GM12878 (cell line): ENCODE data around the gene BICDL2. TPM values are rescaled to one million over a fixed set of nuclear protein-coding genes. Genes with fewer than 3 reads are reported as not detected.
"Not testable (repeated sequence)": the region's sequence is repeated elsewhere in the genome, so short reads cannot be mapped to it uniquely, and the experiment has no call there.

Source experiments
- ATAC-seq: fragments of 200-7000 bp; cut with Tn5 transposase; 3 replicates; pipeline ENCODE4 v1.9.1; 2020; ENCODE audit warnings: mild to moderate bottlenecking, moderate library complexity
- BruUV-seq: library from RNA; stranded (reverse); fragments of 400-500 nt; replicated peaks from 2 replicates; lab custom pipeline; 2021; lab: Mats Ljungman, UMichigan
- CTCF ChIA-PET: fragments of 300-600 bp; sonication (Branson Sonifier 250); formaldehyde crosslinking; extraction: SDS; loops from one replicate; lab custom pipeline; 2021; ENCODE audit warnings: inconsistent platforms; lab: Yijun Ruan, JAX
- POLR2A ChIA-PET: fragments of 350-600 bp; formaldehyde crosslinking; extraction: SDS; loops from one replicate; lab custom pipeline; 2021; ENCODE audit warnings: inconsistent platforms; lab: Charles Lee
- RAD21 ChIA-PET: fragments of 300-600 bp; sonication (Branson Sonifier 250); formaldehyde crosslinking; loops from one replicate; lab custom pipeline; 2023; ENCODE audit warnings: antibody characterized with exemption; ENCODE audit not compliant: unreplicated experiment; lab: Charles Lee
- SMC1A ChIA-PET: fragments of 300-600 bp; sonication (Branson Sonifier 250); formaldehyde crosslinking; loops from one replicate; lab custom pipeline; 2023; ENCODE audit not compliant: unreplicated experiment, uncharacterized antibody; lab: Charles Lee
- DNase-seq: peaks from one replicate; pipeline ENCODE4 v3.0.0-alpha.2; 2011; ENCODE audit warnings: low read depth, low spot score
- FAIRE-seq: peaks from 3 replicates; lab custom pipeline; 2011; peaks lifted over from hg19 to GRCh38; lab: Jason Lieb, UNC
- H2AFZ ChIP-seq: 2 replicates; pipeline ENCODE4 v1.6.0; 2011; ENCODE audit warnings: low read depth, low read length, control low read depth; ENCODE audit not compliant: control insufficient read depth
- H3K27ac ChIP-seq: 2 replicates; pipeline ENCODE4 v1.5.1; 2011; ENCODE audit warnings: control low read depth; ENCODE audit not compliant: control insufficient read depth, insufficient read depth
- H3K27me3 ChIP-seq, 2 experiments: replicated peaks in 1 of 2; 2 replicates each; pipeline versions ENCODE4 v1.6.0 to v1.6.1; 2011; ENCODE audit warnings: low read length in 1 of 2; ENCODE audit not compliant: control insufficient read depth in 2 of 2, insufficient read depth in 2 of 2
- H3K36me3 ChIP-seq, 2 experiments: 2 replicates each; pipeline ENCODE4 v1.5.1; 2011; ENCODE audit warnings: low read length in 1 of 2; ENCODE audit not compliant: control insufficient read depth in 2 of 2, insufficient read depth in 2 of 2
- H3K4me1 ChIP-seq: 2 replicates; pipeline ENCODE4 v1.6.1; 2011; ENCODE audit warnings: mild to moderate bottlenecking, low read length, moderate library complexity, mixed read lengths; ENCODE audit not compliant: control insufficient read depth, insufficient read depth
- H3K4me2 ChIP-seq: 2 replicates; pipeline ENCODE4 v1.6.0; 2011; ENCODE audit warnings: control low read depth; ENCODE audit not compliant: control insufficient read depth, insufficient read depth
- H3K4me3 ChIP-seq: fragments of 200-600 bp; sonication (generic); 2 replicates; pipeline ENCODE4 v1.5.1; 2016
- H3K79me2 ChIP-seq: 2 replicates; pipeline ENCODE4 v1.6.0; 2011; ENCODE audit warnings: low read length; ENCODE audit not compliant: control insufficient read depth, insufficient read depth
- H3K9ac ChIP-seq: 2 replicates; pipeline ENCODE4 v1.8.0; 2011; ENCODE audit warnings: low read length, control low read depth, mixed read lengths; ENCODE audit not compliant: control insufficient read depth, insufficient read depth
- H3K9me3 ChIP-seq: replicated peaks from 3 replicates; pipeline ENCODE4 v1.5.1; 2011; ENCODE audit warnings: mild to moderate bottlenecking, low read length; ENCODE audit not compliant: control insufficient read depth, insufficient read depth
- H4K20me1 ChIP-seq: 2 replicates; pipeline ENCODE4 v1.6.0; 2011; ENCODE audit not compliant: control insufficient read depth, insufficient read depth
- ASH2L ChIP-seq: fragments of 300-600, 200-600 bp; sonication (generic); IDR thresholded peaks from 2 replicates; pipeline ENCODE4 v1.6.1; 2017; ENCODE audit warnings: low read depth, mild to moderate bottlenecking, borderline replicate concordance
- CREM ChIP-seq: IDR thresholded peaks from 2 replicates; pipeline ENCODE4 v1.6.1; 2014; ENCODE audit warnings: antibody characterized with exemption, low read depth
- ESRRA ChIP-seq: IDR thresholded peaks from 2 replicates; pipeline ENCODE4 v1.6.1; 2012; ENCODE audit warnings: mild to moderate bottlenecking, low read length, improper control_type of control experiment
- MTA2 ChIP-seq: fragments of 450-650 bp; IDR thresholded peaks from 2 replicates; pipeline ENCODE4 v1.6.1; 2016; ENCODE audit warnings: low read depth, mild to moderate bottlenecking, moderate library complexity
- NBN ChIP-seq: fragments of 450-650 bp; IDR thresholded peaks from 2 replicates; pipeline ENCODE4 v1.6.1; 2016
- NFYB ChIP-seq: IDR thresholded peaks from 2 replicates; pipeline ENCODE4 v1.6.1; 2011; ENCODE audit warnings: low read depth, mild to moderate bottlenecking, low read length, improper control_type of control experiment, moderate library complexity; ENCODE audit not compliant: insufficient read depth
- RELA ChIP-seq: fragments of 450-650 bp; IDR thresholded peaks from 2 replicates; pipeline ENCODE4 v1.8.0; 2014; ENCODE audit warnings: borderline replicate concordance; ENCODE audit not compliant: partially characterized antibody
- RUNX3 ChIP-seq: IDR thresholded peaks from 2 replicates; pipeline ENCODE4 v1.6.1; 2012; ENCODE audit warnings: low read length, inconsistent platforms
- SP1 ChIP-seq: IDR thresholded peaks from one replicate; pipeline ENCODE4 v1.6.1; 2011; ENCODE audit warnings: low read depth, low read length
- WGBS: methylation state at CpG from one replicate; pipeline ENCODE4 v1.1.6; 2016; ENCODE audit warnings: low lambda C conversion rate; ENCODE audit not compliant: insufficient replicate concordance, insufficient coverage; ENCODE audit errors: missing lambda C conversion rate; 5-methylcytosine and 5-hydroxymethylcytosine counted together
- in situ Hi-C: fragments of 300-500 bp; cut with MboI; formaldehyde crosslinking; loops from 9 replicates; pipeline ENCODE4 v1.14.3; 2018; ENCODE audit warnings: mixed read lengths
- intact Hi-C: fragments of 100-400 bp; cut with micrococcal nuclease; formaldehyde crosslinking; loops from one replicate; pipeline ENCODE4 v1.14.2; 2022; ENCODE audit not compliant: unreplicated experiment
- polyA plus RNA-seq, 11 experiments: library from polyadenylated mRNA; depleted of rRNA in 4 of 11; unstranded in 6 of 11; stranded (reverse) in 5 of 11; fragments of >200 nt; fragmentation: Nextera tagmentation in 4 of 11; fragmentation: Illumina TruSeq in 1 of 11; extraction: Ambion mirVana in 4 of 11; extraction: Trizol in 1 of 11; gene quantifications; 1 replicate in 1 of 11; 2 replicates in 10 of 11; pipeline versions ENCODE4 v1.2.1 to v1.2.3, GENCODE V29; 2011 to 2016; ENCODE audit warnings: inconsistent platforms in 2 of 11, missing spikeins in 2 of 11, low read depth in 1 of 11
- total RNA-seq, 4 experiments: library from RNA; depleted of rRNA in 3 of 4; stranded (reverse); fragments of >200 nt in 3 of 4; fragmentation: Illumina TruSeq in 1 of 4; extraction: Trizol in 1 of 4; gene quantifications; 2 replicates each; pipeline versions ENCODE4 v1.2.1 to v1.2.3, GENCODE V29; 2013 to 2021
- TF ChIP-seq, protein P1 (sequence below): fragments of 450-650 bp; IDR thresholded peaks from 2 replicates; pipeline ENCODE4 v1.6.1; 2018; ENCODE audit warnings: mild to moderate bottlenecking, low read depth, moderate library complexity; ENCODE audit not compliant: partially characterized antibody
- TF ChIP-seq, protein P2 (sequence below): IDR thresholded peaks from 2 replicates; pipeline ENCODE4 v1.6.1; 2011; ENCODE audit warnings: low read depth, mild to moderate bottlenecking, low read length, moderate library complexity, borderline replicate concordance; ENCODE audit errors: extremely low read depth

Gene BICDL2
- total and polyA plus RNA-seq, 10 of the 15 experiments (the other 5 are each of a cell fraction or from before 2014, with no cell fraction given): not detected

DNA sequence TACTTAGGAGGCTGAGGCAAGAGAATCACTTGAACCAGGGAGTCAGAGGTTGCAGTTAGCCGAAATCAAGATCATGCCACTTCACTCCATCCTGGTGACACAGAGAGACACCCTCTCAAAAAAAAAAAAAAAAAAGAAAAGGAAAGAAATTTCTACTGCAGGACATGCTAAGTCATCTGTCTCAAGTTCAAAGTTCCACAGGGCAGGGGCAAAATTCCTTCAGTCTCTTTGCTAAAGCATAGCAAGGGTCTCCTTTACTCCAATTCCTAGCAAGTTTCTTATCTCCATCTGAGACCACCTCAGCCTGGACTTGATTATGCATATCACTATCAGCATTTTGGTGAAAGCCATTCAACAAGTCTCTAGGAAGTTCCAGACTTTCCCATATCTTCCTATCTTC, 47.7 kb upstream of the BICDL2 start:
- Histone ChIP-seq H3K9me3 (peaks cover 4% of the 10 kb centered on the region; the same call in 1 of the 3 replicates), H3K4me3 (no peak overlapping the region), H3K4me2 (no peak overlapping the region), H3K27me3 (no peaks in the 10 kb centered on the region), H3K36me3 (no peaks in the 10 kb centered on the region), H3K9ac (no peak overlapping the region), H3K79me2 (no peaks in the 10 kb centered on the region), H3K4me1 (no peaks in the 10 kb centered on the region), H2AFZ (no peak overlapping the region), H4K20me1 (no peaks in the 10 kb centered on the region), H3K27ac (no peak overlapping the region)
- ChIA-PET RAD21 (no interaction called here), POLR2A (no interaction called here), CTCF (interaction anchor here (1.0 to 1.1 kb wide), 4 partner anchors 18 to 45 kb away, joined by 3 to 4 read pairs (median 4); no protein-coding TSS in a partner anchor), SMC1A (interaction anchor here (1.0 to 1.3 kb wide), 2 partner anchors 8 to 45 kb away, joined by 3 to 8 read pairs; no protein-coding TSS in a partner anchor)
- in situ Hi-C loops (no loop called here), intact Hi-C loops (no loop called here)
- DNase-seq: no peak
- BruUV-seq: no TSS peak
- no peak for FAIRE-seq
- 0% methylated on average over 1 of the region's 1 CpG for WGBS
- TF ChIP-seq NBN (no peak), RELA (no peak), NFYB (no peak), MTA2 (no peak), RUNX3 (no peak), ASH2L (no peak), ESRRA (no peak), CREM (no peak), SP1 (no peak)
- TF ChIP-seq, protein P1, sequence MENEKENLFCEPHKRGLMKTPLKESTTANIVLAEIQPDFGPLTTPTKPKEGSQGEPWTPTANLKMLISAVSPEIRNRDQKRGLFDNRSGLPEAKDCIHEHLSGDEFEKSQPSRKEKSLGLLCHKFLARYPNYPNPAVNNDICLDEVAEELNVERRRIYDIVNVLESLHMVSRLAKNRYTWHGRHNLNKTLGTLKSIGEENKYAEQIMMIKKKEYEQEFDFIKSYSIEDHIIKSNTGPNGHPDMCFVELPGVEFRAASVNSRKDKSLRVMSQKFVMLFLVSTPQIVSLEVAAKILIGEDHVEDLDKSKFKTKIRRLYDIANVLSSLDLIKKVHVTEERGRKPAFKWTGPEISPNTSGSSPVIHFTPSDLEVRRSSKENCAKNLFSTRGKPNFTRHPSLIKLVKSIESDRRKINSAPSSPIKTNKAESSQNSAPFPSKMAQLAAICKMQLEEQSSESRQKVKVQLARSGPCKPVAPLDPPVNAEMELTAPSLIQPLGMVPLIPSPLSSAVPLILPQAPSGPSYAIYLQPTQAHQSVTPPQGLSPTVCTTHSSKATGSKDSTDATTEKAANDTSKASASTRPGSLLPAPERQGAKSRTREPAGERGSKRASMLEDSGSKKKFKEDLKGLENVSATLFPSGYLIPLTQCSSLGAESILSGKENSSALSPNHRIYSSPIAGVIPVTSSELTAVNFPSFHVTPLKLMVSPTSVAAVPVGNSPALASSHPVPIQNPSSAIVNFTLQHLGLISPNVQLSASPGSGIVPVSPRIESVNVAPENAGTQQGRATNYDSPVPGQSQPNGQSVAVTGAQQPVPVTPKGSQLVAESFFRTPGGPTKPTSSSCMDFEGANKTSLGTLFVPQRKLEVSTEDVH: no peak
- TF ChIP-seq, protein P2, sequence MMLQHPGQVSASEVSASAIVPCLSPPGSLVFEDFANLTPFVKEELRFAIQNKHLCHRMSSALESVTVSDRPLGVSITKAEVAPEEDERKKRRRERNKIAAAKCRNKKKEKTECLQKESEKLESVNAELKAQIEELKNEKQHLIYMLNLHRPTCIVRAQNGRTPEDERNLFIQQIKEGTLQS: no peak
- ATAC-seq: no peak

DNA sequence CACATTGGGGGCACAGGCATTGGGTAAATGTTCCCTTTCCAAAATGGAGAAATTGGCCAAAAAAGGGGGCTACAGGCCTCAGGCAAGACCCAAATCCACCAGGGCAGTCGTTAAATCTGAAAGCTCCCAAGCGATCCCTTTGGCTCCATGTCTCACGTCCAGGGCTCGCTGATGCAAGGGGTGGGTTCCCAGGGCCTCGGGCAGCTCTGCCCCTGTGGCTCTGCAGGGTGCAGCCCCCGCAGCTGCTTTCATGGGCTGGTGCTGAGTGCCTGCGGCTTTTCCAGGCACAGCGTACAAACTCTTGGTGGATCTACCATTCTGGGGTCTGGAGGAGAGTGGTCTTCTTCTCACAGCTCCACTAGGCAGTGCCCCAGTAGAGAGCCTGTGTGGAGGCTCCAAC, 46.7 kb upstream of the BICDL2 start:
- 76% methylated on average over 8 of the region's 8 CpGs for WGBS
- intact Hi-C loops, H2AFZ ChIP-seq, ATAC-seq, POLR2A ChIA-PET, H3K9me3 ChIP-seq, H3K4me1 ChIP-seq, H3K79me2 ChIP-seq, H3K27ac ChIP-seq, H3K36me3 ChIP-seq, in situ Hi-C loops, RAD21 ChIA-PET, FAIRE-seq, BruUV-seq, H4K20me1 ChIP-seq, DNase-seq, H3K9ac ChIP-seq, H3K4me3 ChIP-seq, H3K4me2 ChIP-seq, SMC1A ChIA-PET, H3K27me3 ChIP-seq: not testable (repeated sequence)
- CTCF ChIA-PET: interaction anchor here (1.0 kb wide), 1 partner anchor 46 kb away, joined by 4 read pairs; no protein-coding TSS in a partner anchor
